GM12878 (cell line): ENCODE data around the gene CASTOR1. TPM values are rescaled to one million over a fixed set of nuclear protein-coding genes. Genes with fewer than 3 reads are reported as not detected.

Source experiments
- ATF7 ChIP-seq: fragments of 450-650 bp; IDR thresholded peaks from 2 replicates; pipeline ENCODE4 v1.6.1; 2016; ENCODE audit warnings: low read depth, mild to moderate bottlenecking
- BACH1 ChIP-seq: fragments of 450-650 bp; IDR thresholded peaks from 2 replicates; pipeline ENCODE4 v1.6.1; 2017; ENCODE audit warnings: mild to moderate bottlenecking, borderline replicate concordance
- BCL3 ChIP-seq: IDR thresholded peaks from 2 replicates; pipeline ENCODE4 v1.6.1; 2011; ENCODE audit warnings: borderline replicate concordance, low read depth, mild to moderate bottlenecking, moderate library complexity, low read length; ENCODE audit not compliant: insufficient read depth, poor library complexity, severe bottlenecking
- BCLAF1 ChIP-seq: fragments of 450-650 bp; IDR thresholded peaks from 2 replicates; pipeline ENCODE4 v1.6.1; 2017; ENCODE audit warnings: antibody characterized with exemption, mild to moderate bottlenecking, moderate library complexity
- BHLHE40 ChIP-seq, 2 experiments: fragments of 450-650 bp in 1 of 2; IDR thresholded peaks; 2 replicates each; pipeline ENCODE4 v1.6.1; 2011 to 2017; ENCODE audit warnings: low read depth in 2 of 2, borderline replicate concordance in 1 of 2, improper control_type of control experiment in 1 of 2, low read length in 1 of 2, mild to moderate bottlenecking in 1 of 2
- CBX3 ChIP-seq: fragments of 200-600 bp; sonication (generic); IDR thresholded peaks from 2 replicates; pipeline ENCODE4 v1.6.1; 2016; ENCODE audit warnings: low read depth, borderline replicate concordance
- CHD4 ChIP-seq: fragments of 200-600 bp; sonication (generic); IDR thresholded peaks from 2 replicates; pipeline ENCODE4 v1.6.1; 2016; ENCODE audit warnings: mild to moderate bottlenecking
- CREM ChIP-seq: IDR thresholded peaks from 2 replicates; pipeline ENCODE4 v1.6.1; 2014; ENCODE audit warnings: antibody characterized with exemption, low read depth
- CTCF ChIP-seq, 3 experiments: IDR thresholded peaks in 2 of 3; conservative IDR thresholded peaks in 1 of 3; 2 replicates each; pipeline ENCODE4 v1.5.1; 2011; ENCODE audit warnings: low read depth in 3 of 3, low read length in 3 of 3, mild to moderate bottlenecking in 3 of 3, control low read depth in 2 of 3, moderate library complexity in 2 of 3, inconsistent platforms in 1 of 3, mixed read lengths in 1 of 3; ENCODE audit not compliant: control insufficient read depth in 2 of 3, insufficient read depth in 1 of 3; ENCODE audit errors: extremely low read depth in 1 of 3
- DPF2 ChIP-seq: fragments of 450-650 bp; IDR thresholded peaks from 2 replicates; pipeline ENCODE4 v1.6.1; 2017; ENCODE audit warnings: mild to moderate bottlenecking
- ETV6 ChIP-seq, 2 experiments: fragments of 450-650 bp in 1 of 2; IDR thresholded peaks in 1 of 2; conservative IDR thresholded peaks in 1 of 2; 2 replicates each; pipeline ENCODE4 v1.6.1; 2014; ENCODE audit warnings: antibody characterized with exemption in 1 of 2, borderline replicate concordance in 1 of 2, low read depth in 1 of 2, mild to moderate bottlenecking in 1 of 2, moderate library complexity in 1 of 2
- HDAC6 ChIP-seq: fragments of 200-600 bp; sonication (generic); IDR thresholded peaks from one replicate; pipeline ENCODE4 v1.8.0; 2017; ENCODE audit warnings: antibody characterized with exemption; ENCODE audit not compliant: unreplicated experiment
- JUND ChIP-seq: IDR thresholded peaks from 2 replicates; pipeline ENCODE4 v1.6.1; 2012; ENCODE audit warnings: low read depth, mild to moderate bottlenecking, low read length, improper control_type of control experiment, moderate library complexity
- NFIC ChIP-seq: IDR thresholded peaks from 2 replicates; pipeline ENCODE4 v1.6.1; 2012; ENCODE audit warnings: low read depth, mild to moderate bottlenecking, inconsistent platforms, low read length, moderate library complexity
- RUNX3 ChIP-seq: IDR thresholded peaks from 2 replicates; pipeline ENCODE4 v1.6.1; 2012; ENCODE audit warnings: low read length, inconsistent platforms
- SKIL ChIP-seq: fragments of 450-650 bp; IDR thresholded peaks from 2 replicates; pipeline ENCODE4 v1.6.1; 2017; ENCODE audit warnings: mild to moderate bottlenecking, low read depth, inconsistent platforms; ENCODE audit not compliant: poor library complexity, severe bottlenecking
- SMC3 ChIP-seq: IDR thresholded peaks from 2 replicates; pipeline ENCODE4 v1.6.1; 2011; ENCODE audit warnings: low read length, improper control_type of control experiment, borderline replicate concordance
- USF2 ChIP-seq: IDR thresholded peaks from 2 replicates; pipeline ENCODE4 v1.6.1; 2011; ENCODE audit warnings: low read depth, low read length, improper control_type of control experiment, borderline replicate concordance
- ZNF24 ChIP-seq: fragments of 450-650 bp; IDR thresholded peaks from 2 replicates; pipeline ENCODE4 v1.6.1; 2017; ENCODE audit warnings: antibody characterized with exemption, mild to moderate bottlenecking
- ZSCAN29 ChIP-seq: fragments of 450-650 bp; IDR thresholded peaks from 2 replicates; pipeline ENCODE4 v1.6.1; 2017; ENCODE audit warnings: mild to moderate bottlenecking, moderate library complexity
- polyA plus RNA-seq, 11 experiments: library from polyadenylated mRNA; depleted of rRNA in 4 of 11; unstranded in 6 of 11; stranded (reverse) in 5 of 11; fragments of >200 nt; fragmentation: Nextera tagmentation in 4 of 11; fragmentation: Illumina TruSeq in 1 of 11; extraction: Ambion mirVana in 4 of 11; extraction: Trizol in 1 of 11; gene quantifications; 1 replicate in 1 of 11; 2 replicates in 10 of 11; pipeline versions ENCODE4 v1.2.1 to v1.2.3, GENCODE V29; 2011 to 2016; ENCODE audit warnings: inconsistent platforms in 2 of 11, missing spikeins in 2 of 11, low read depth in 1 of 11
- total RNA-seq, 4 experiments: library from RNA; depleted of rRNA in 3 of 4; stranded (reverse); fragments of >200 nt in 3 of 4; fragmentation: Illumina TruSeq in 1 of 4; extraction: Trizol in 1 of 4; gene quantifications; 2 replicates each; pipeline versions ENCODE4 v1.2.1 to v1.2.3, GENCODE V29; 2013 to 2021

Gene CASTOR1
- total and polyA plus RNA-seq, 10 of the 15 experiments (the other 5 are each of a cell fraction or from before 2014, with no cell fraction given) = 0.31 to 9.1 (median 3.3) TPM

- TF ChIP-seq ETV6 (conservative IDR thresholded peaks at IDR 0.05 in 1 of 2, IDR thresholded peaks at IDR 0.05 in 1 of 2; ENCODE audit: borderline replicate concordance in 1 of 2, low read depth in 1 of 2) (peak in 1 of 2 experiments; percentile 58; a peak in 1 of 4 replicates), RUNX3 (peak; percentile 64), ZNF24 (no peak), SKIL (no peak), JUND (no peak), CTCF (IDR thresholded peaks at IDR 0.05 in 2 of 3, conservative IDR thresholded peaks at IDR 0.05 in 1 of 3; ENCODE audit: control insufficient read depth in 2 of 3, extremely low read depth in 1 of 3, insufficient read depth in 1 of 3, low read depth in 3 of 3, low read length in 3 of 3) (no peak), BCL3 (no peak), CREM (no peak), BHLHE40 (IDR thresholded peaks at IDR 0.05; ENCODE audit: borderline replicate concordance in 1 of 2, low read depth in 2 of 2, low read length in 1 of 2) (no peak; a peak in 1 of 4 replicates), DPF2 (0 out of 2 replicates have a peak, but pooled peaks have one; percentile 23), USF2 (no peak), CBX3 (no peak), ATF7 (no peak), SMC3 (no peak), BCLAF1 (no peak), CHD4 (no peak), ZSCAN29 (no peak), BACH1 (no peak), NFIC (no peak), HDAC6 (no peak)
- TF ChIP-seq, all 136 proteins: peak for 7
These were observed 12.9 kb upstream of the CASTOR1 start (continued) for GRCh38 chr22:30301995-30302809.
